GM21423 (cell line): ENCODE data around the gene LIN7C.
"Not testable (repeated sequence)": the region's sequence is repeated elsewhere in the genome, so short reads cannot be mapped to it uniquely, and the experiment has no call there.

ENCODE experiments used
- ATAC-seq: cut with Tn5 transposase; IDR thresholded peaks from one replicate; pipeline ENCODE4 v1.9.1; 2021; ENCODE audit warnings: mild to moderate bottlenecking, moderate library complexity; ENCODE audit not compliant: unreplicated experiment

LIN7C gene

DNA sequence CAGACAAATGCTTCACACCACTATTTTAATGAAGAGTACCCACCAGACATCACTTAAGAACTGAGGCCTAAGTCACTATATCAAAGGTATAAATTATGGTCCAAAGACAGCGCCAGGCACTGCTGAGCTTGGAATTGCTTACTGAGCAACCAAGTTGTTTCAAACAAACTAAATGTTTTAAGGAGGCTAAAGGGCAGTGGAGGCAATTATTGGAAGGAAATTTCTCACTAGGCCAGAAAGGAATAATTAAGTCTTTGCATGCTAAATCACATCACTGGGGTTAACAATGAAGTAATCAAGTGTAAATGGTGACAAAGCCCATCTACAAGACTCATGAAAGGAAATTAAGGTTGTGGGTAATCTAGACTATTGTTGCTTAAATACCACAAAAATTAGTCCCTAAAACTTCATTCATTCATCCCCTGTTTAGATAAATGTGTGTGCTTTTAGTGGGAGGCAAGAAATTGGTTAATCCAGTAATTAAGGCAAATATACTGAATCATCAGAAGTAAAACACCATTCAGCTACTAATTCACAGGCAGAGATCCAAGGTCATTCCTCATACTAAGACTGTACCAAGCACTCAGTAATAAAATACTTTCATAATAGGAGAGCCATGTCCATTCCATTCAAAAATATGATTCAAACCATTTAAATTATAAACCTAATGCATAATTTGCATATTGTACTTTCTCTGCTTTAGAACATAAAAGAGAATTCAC is 55.2 kb downstream of the LIN7C start:
- ATAC-seq = no peak

GRCh38 chr11:27448184-27448540 is 58.4 kb downstream of the LIN7C start:
- ATAC-seq = not testable (repeated sequence)

- no peak for ATAC-seq
Measured at GRCh38 chr11:27447288-27448183, 59.0 kb downstream of the LIN7C start.

- ATAC-seq = no peak
Measured at GRCh38 chr11:27445625-27446024, 60.9 kb downstream of the LIN7C start.

- no peak for ATAC-seq
Measured at GRCh38 chr11:27444801-27445215, 61.8 kb downstream of the LIN7C start.
